ENCODE results near the gene MED16.
A peak's percentile ranks its signal among the peaks of the same experiment; 100 is the strongest.

GRCh38 chr19:917323-918151 lies 24.6 kb upstream of the MED16 start, which contains the start of gene KISS1R:
- TF ChIP-seq CTCF (IDR thresholded peaks at IDR 0.05) = peak; percentile 19 to 74 (median 44)
- TF ChIP-seq EP300 (IDR thresholded peaks at IDR 0.05) = no peak
- TF ChIP-seq POLR2A (IDR thresholded peaks at IDR 0.05) = no peak
- TF ChIP-seq POLR2AphosphoS5 (IDR thresholded peaks at IDR 0.05) = no peak
